Left ventricle myocardium superior (tissue), 1 donor: ENCODE measurements around the gene IFIH1. TPM values are rescaled to one million over a fixed set of nuclear protein-coding genes. Genes with fewer than 3 reads are reported as not detected.
A peak's percentile ranks its signal among the peaks of the same experiment; 100 is the strongest.

ENCODE experiments used
- ATAC-seq: fragments of 200-7000 bp; cut with Tn5 transposase; one replicate; pipeline ENCODE4 v1.9.1; 2020; ENCODE audit warnings: mild to moderate bottlenecking, moderate library complexity
- DNase-seq: peaks from one replicate; pipeline ENCODE4 v3.0.0-alpha.2; 2020
- intact Hi-C: fragments of 100-400 bp; cut with micrococcal nuclease; formaldehyde crosslinking; loops from one replicate; pipeline ENCODE4 v1.11.0; 2022
- total RNA-seq: library from RNA; stranded (reverse); fragmentation: NEBNext Ultra II Directional; extraction: Animal tissue kit (Norgen Biotek cat#: 25700); gene quantifications from one replicate; pipeline ENCODE4 v1.2.1, GENCODE V29; 2021
- donor health status: DM: no; HTN: yes; CAD: no; lungs with severe emphysema.

Gene IFIH1
- total RNA-seq, 1 donor from 2014 or later, result 5.9 TPM

GRCh38 chr2:162232671-162233070 is 85.8 kb downstream of the IFIH1 start:
- intact Hi-C loops, result no loop called here
- ATAC-seq (no peak), DNase-seq (no peak)

GRCh38 chr2:162232027-162232426 is 86.5 kb downstream of the IFIH1 start:
- no peak for DNase-seq

GRCh38 chr2:162230761-162231160 is 87.7 kb downstream of the IFIH1 start:
- ATAC-seq (no peak), DNase-seq (no peak)
- intact Hi-C loops, result no loop called here

More at GRCh38 chr2:162232027-162232426, 86.5 kb downstream of the IFIH1 start:
- intact Hi-C loops, result no loop called here
- no peak for ATAC-seq

GRCh38 chr2:162226836-162227235 is 91.6 kb downstream of the IFIH1 start:
- intact Hi-C loops, result no loop called here
- no peak for ATAC-seq

GRCh38 chr2:162221064-162221463 is 97.4 kb downstream of the IFIH1 start:
- intact Hi-C loops, result loop anchor here (5.0 kb wide), 1 partner anchor 76 kb away; no protein-coding TSS in a partner anchor
- ATAC-seq (peak; percentile 63), DNase-seq (peak; percentile 71)

More at GRCh38 chr2:162226836-162227235, 91.6 kb downstream of the IFIH1 start:
- no peak for DNase-seq

GRCh38 chr2:162220368-162220767 is 98.1 kb downstream of the IFIH1 start:
- no peak for DNase-seq
- intact Hi-C loops, result loop anchor here (5.0 kb wide), 1 partner anchor 77 kb away; no protein-coding TSS in a partner anchor
- no peak for ATAC-seq

GRCh38 chr2:162219426-162219825 is 99.1 kb downstream of the IFIH1 start:
- no peak for ATAC-seq
- intact Hi-C loops, result no loop called here
- no peak for DNase-seq

- ATAC-seq (no peak), DNase-seq (no peak)
- intact Hi-C loops, result no loop called here
Measured at GRCh38 chr2:162217598-162217997, 100.9 kb downstream of the IFIH1 start.

Other genes starting within 250 kb of the IFIH1 start
- gene DPP4, start 244.5 kb downstream of the IFIH1 start, total RNA-seq, result 6.7 TPM
- gene GCG, start 166.4 kb downstream of the IFIH1 start, total RNA-seq, result not detected
- 1.3 TPM for gene FAP, start 75.2 kb downstream of the IFIH1 start, total RNA-seq
- gene GCA, start 25.4 kb upstream of the IFIH1 start, total RNA-seq, result 9.5 TPM